HG02981 (cell line): ENCODE measurements around the gene VHLL.

Source experiments
- ATAC-seq: cut with Tn5 transposase; IDR thresholded peaks from one replicate; pipeline ENCODE4 v1.9.1; 2021; ENCODE audit warnings: mild to moderate bottlenecking, moderate library complexity; ENCODE audit not compliant: unreplicated experiment

VHLL gene

DNA sequence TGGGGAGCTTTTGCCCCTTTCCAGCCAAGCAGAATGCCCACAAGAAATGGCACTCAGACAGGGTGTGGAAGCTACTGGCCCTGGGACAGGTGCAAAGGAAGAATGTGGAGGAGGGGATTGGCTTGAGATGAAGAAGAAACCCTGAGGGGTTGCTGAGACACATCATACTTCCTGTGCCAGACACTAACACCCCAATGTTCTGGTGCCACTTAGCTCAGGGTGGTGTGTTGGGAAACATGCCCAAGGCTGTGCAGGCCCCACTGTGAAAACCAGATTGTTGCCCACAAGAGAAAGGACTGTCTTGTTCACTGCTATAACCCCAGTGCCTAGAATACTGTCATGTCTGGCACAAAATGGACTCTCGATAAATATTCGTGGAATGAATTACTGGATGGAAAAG, 41.4 kb downstream of the VHLL start:
- ATAC-seq: no peak

GRCh38 chr1:156253634-156254033, 45.5 kb downstream of the VHLL start:
- no peak for ATAC-seq

DNA sequence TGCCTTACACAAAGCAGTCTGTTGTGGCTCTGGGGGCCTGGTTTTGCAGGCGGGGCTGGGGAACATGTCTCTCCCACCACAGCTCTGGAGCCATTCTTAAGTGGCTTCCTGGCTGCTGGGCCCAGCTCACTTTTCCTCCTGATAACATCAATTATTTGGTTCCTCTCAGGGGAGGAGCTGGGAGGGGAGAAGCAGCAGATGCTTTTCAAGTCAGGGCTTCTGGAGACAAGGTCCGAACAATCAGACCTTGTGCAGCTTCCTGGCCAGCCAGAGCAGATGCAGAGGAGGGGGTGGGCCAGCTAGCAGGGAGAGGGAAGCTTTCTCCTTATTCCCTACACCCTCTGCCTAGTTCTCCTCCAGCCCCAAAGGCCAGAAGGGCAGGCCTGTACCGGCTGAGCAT, 47.6 kb downstream of the VHLL start:
- ATAC-seq: no peak

GRCh38 chr1:156249593-156249992, 49.5 kb downstream of the VHLL start:
- ATAC-seq: no peak
